ENCODE results near the gene PRSS21. TPM values are rescaled to one million over a fixed set of nuclear protein-coding genes. Genes with fewer than 3 reads are reported as not detected.

PRSS21 gene
- total and polyA plus RNA-seq, 8 donors = 0.59 to 3.2 (median 1.0) TPM; not detected in 1

- intact Hi-C loops (cut with DNase I) = no loop called here
- no peak for TF ChIP-seq CTCF (IDR thresholded peaks at IDR 0.05)
- Histone ChIP-seq H3K27me3 (no peaks in the 10 kb centered on the region), H3K9me3 (no peaks in the 10 kb centered on the region), H3K4me3 (no peak overlapping the region), H3K4me1 (no peaks in the 10 kb centered on the region), H3K27ac (no peak overlapping the region), H3K36me3 (no peaks in the 10 kb centered on the region)
- ATAC-seq (no peak), FAIRE-seq (no peak), DNase-seq (peak in 1 of 6 donors; percentile 45)
- 89 to 91% methylated on average over 18 of the region's 18 CpGs for WGBS, 2 donors
Measured at GRCh38 chr16:2853531-2854073, 36.6 kb downstream of the PRSS21 start.

GRCh38 chr16:2854700-2855309, 37.8 kb downstream of the PRSS21 start:
- Histone ChIP-seq H3K4me3 (no peak overlapping the region), H3K36me3 (no peaks in the 10 kb centered on the region), H3K27ac (no peak overlapping the region), H3K27me3 (no peaks in the 10 kb centered on the region), H3K4me1 (peaks cover 0 to 3% (median 0%) of the 10 kb centered on the region in 3 donors), H3K9me3 (no peaks in the 10 kb centered on the region)
- no peak for ATAC-seq
- intact Hi-C loops (cut with DNase I) = no loop called here
- peak in 1 of 6 donors; percentile 35 for DNase-seq
- 74 to 80% methylated on average over 5 of the region's 5 CpGs for WGBS, 2 donors
- TF ChIP-seq CTCF (IDR thresholded peaks at IDR 0.05) = peak in 3 of 4 donors; percentile 33 to 43 (median 33)
- no peak for FAIRE-seq

- DNase-seq (peak in 1 of 6 donors; percentile 39), FAIRE-seq (no peak), ATAC-seq (no peak)
- Histone ChIP-seq H3K27me3 (no peaks in the 10 kb centered on the region), H3K4me3 (no peak overlapping the region), H3K4me1 (peaks cover 0 to 3% (median 0%) of the 10 kb centered on the region in 3 donors), H3K9me3 (no peaks in the 10 kb centered on the region), H3K36me3 (no peaks in the 10 kb centered on the region), H3K27ac (no peak overlapping the region)
- no peak for TF ChIP-seq CTCF (IDR thresholded peaks at IDR 0.05)
- intact Hi-C loops (cut with DNase I) = no loop called here
- WGBS, 2 donors = 84 to 91% methylated on average over 6 of the region's 6 CpGs
Measured at GRCh38 chr16:2855536-2855935, 38.5 kb downstream of the PRSS21 start.

- H3K27me3 ChIP-seq = no peaks in the 10 kb centered on the region
- TF ChIP-seq CTCF (IDR thresholded peaks at IDR 0.05) = no peak
- intact Hi-C loops (cut with DNase I) = no loop called here
- no peaks in the 10 kb centered on the region for H3K36me3 ChIP-seq
- ATAC-seq (peak in 3 of 4 donors; percentile 7 to 14 (median 9)), DNase-seq (peak; percentile 36 to 73 (median 69)), FAIRE-seq (no peak)
- no peak overlapping the region for H3K27ac ChIP-seq
- WGBS, 2 donors = 84 to 87% methylated on average over 14 of the region's 14 CpGs
- peaks cover 0 to 3% (median 0%) of the 10 kb centered on the region in 3 donors for H3K4me1 ChIP-seq
- no peak overlapping the region for H3K4me3 ChIP-seq
- no peaks in the 10 kb centered on the region for H3K9me3 ChIP-seq
Measured at GRCh38 chr16:2856061-2856670, 39.1 kb downstream of the PRSS21 start.

Measured in pancreas (tissue), 10 donors.